ENCODE results near the gene MAP7D2. TPM values are rescaled to one million over a fixed set of nuclear protein-coding genes. Genes with fewer than 3 reads are reported as not detected.

Gene MAP7D2
- total RNA-seq, 1 experiment from 2014 or later = 7.6 TPM

GRCh38 chrX:20063716-20064351 lies 52.9 kb downstream of the MAP7D2 start:
- no peaks in the 10 kb centered on the region for H3K36me3 ChIP-seq (ENCODE audit: control insufficient read depth, insufficient read depth, low read length)
- no peak overlapping the region for H3K4me3 ChIP-seq (ENCODE audit: low read depth in 2 of 2, low read length in 2 of 2)
- no TSS peak for BruUV-seq (replicated peaks)
- CTCF ChIA-PET = no interaction called here
- POLR2A ChIA-PET = interaction anchor here (0.6 kb wide), 1 partner anchor 9 kb away, joined by 6 read pairs; no protein-coding TSS in a partner anchor
- DNase-seq (ENCODE audit: low read depth, low spot score) = no peak
- no peaks in the 10 kb centered on the region for H3K9me3 ChIP-seq (ENCODE audit: control insufficient read depth, insufficient read depth, low read depth, low read length)
- intact Hi-C loops (cut with micrococcal nuclease; ENCODE audit: unreplicated experiment) = no loop called here
- H3K27me3 ChIP-seq (ENCODE audit: control insufficient read depth, insufficient read depth, low read length) = no peaks in the 10 kb centered on the region
- no peak for ATAC-seq
- peaks cover 6% of the 10 kb centered on the region; the same call in 1 of the 2 replicates for H3K4me1 ChIP-seq (ENCODE audit: control insufficient read depth, insufficient read depth, low read length)
- TF ChIP-seq CTCF (IDR thresholded peaks at IDR 0.05) (peak; percentile 47), REST (IDR thresholded peaks at IDR 0.05; ENCODE audit: insufficient read depth in 1 of 2, low read depth in 2 of 2, low read length in 1 of 2) (no peak), POLR2AphosphoS5 (IDR thresholded peaks at IDR 0.05; ENCODE audit: low read depth, low read length) (no peak), TCF7L2 (IDR thresholded peaks at IDR 0.05; ENCODE audit: low read depth, low read length) (no peak)
- no peak overlapping the region for H3K27ac ChIP-seq (ENCODE audit: low read length)
- in situ Hi-C loops (cut with HindIII; ENCODE audit: low pct_unique_long_range_greater_than_20kb, low sequenced_read_pairs) = no loop called here

GRCh38 chrX:20063153-20063552 lies 53.6 kb downstream of the MAP7D2 start:
- Histone ChIP-seq H3K4me1 (ENCODE audit: control insufficient read depth, insufficient read depth, low read length) (peaks cover 6% of the 10 kb centered on the region; the same call in 1 of the 2 replicates), H3K27me3 (ENCODE audit: control insufficient read depth, insufficient read depth, low read length) (no peaks in the 10 kb centered on the region), H3K9me3 (ENCODE audit: control insufficient read depth, insufficient read depth, low read depth, low read length) (no peaks in the 10 kb centered on the region), H3K27ac (ENCODE audit: low read length) (no peak overlapping the region), H3K4me3 (ENCODE audit: low read depth in 2 of 2, low read length in 2 of 2) (no peak overlapping the region), H3K36me3 (ENCODE audit: control insufficient read depth, insufficient read depth, low read length) (no peaks in the 10 kb centered on the region)
- ATAC-seq = no peak
- no TSS peak for BruUV-seq (replicated peaks)
- in situ Hi-C loops (cut with HindIII; ENCODE audit: low pct_unique_long_range_greater_than_20kb, low sequenced_read_pairs) (no loop called here), intact Hi-C loops (cut with micrococcal nuclease; ENCODE audit: unreplicated experiment) (no loop called here)
- ChIA-PET POLR2A (no interaction called here), CTCF (no interaction called here)
- TF ChIP-seq TCF7L2 (IDR thresholded peaks at IDR 0.05; ENCODE audit: low read depth, low read length) = no peak
- no peak for DNase-seq (ENCODE audit: low read depth, low spot score)

GRCh38 chrX:20061855-20062254 lies 54.9 kb downstream of the MAP7D2 start:
- intact Hi-C loops (cut with micrococcal nuclease; ENCODE audit: unreplicated experiment) = no loop called here
- Histone ChIP-seq H3K9me3 (ENCODE audit: control insufficient read depth, insufficient read depth, low read depth, low read length) (no peaks in the 10 kb centered on the region), H3K36me3 (ENCODE audit: control insufficient read depth, insufficient read depth, low read length) (no peaks in the 10 kb centered on the region), H3K4me3 (ENCODE audit: low read depth in 2 of 2, low read length in 2 of 2) (no peak overlapping the region), H3K4me1 (ENCODE audit: control insufficient read depth, insufficient read depth, low read length) (no peaks in the 10 kb centered on the region), H3K27me3 (ENCODE audit: control insufficient read depth, insufficient read depth, low read length) (no peaks in the 10 kb centered on the region), H3K27ac (ENCODE audit: low read length) (no peak overlapping the region)
- no peak for TF ChIP-seq TCF7L2 (IDR thresholded peaks at IDR 0.05; ENCODE audit: low read depth, low read length)
- no peak for DNase-seq (ENCODE audit: low read depth, low spot score)
- POLR2A ChIA-PET = interaction anchor here (0.6 kb wide), 1 partner anchor 74 kb away, joined by 4 read pairs; no protein-coding TSS in a partner anchor
- CTCF ChIA-PET = no interaction called here
- in situ Hi-C loops (cut with HindIII; ENCODE audit: low pct_unique_long_range_greater_than_20kb, low sequenced_read_pairs) = no loop called here
- ATAC-seq = no peak; the same call in 1 of the 2 replicates
- no TSS peak for BruUV-seq (replicated peaks)

Measured in Panc1 (cell line).